Jurkat, Clone E6-1 (cell line): Measurements from ENCODE around the gene STAC2.

Experiments used
- DNase-seq: peaks from one replicate; pipeline ENCODE4 v3.0.0-alpha.2; 2011; ENCODE audit warnings: low read depth, low spot score
- H3K4me3 ChIP-seq: 2 replicates; pipeline ENCODE4 v1.5.1; 2011; ENCODE audit warnings: mild to moderate bottlenecking, low read length, control low read depth, moderate library complexity

Gene STAC2

GRCh38 chr17:39195568-39196160 is 30.1 kb downstream of the STAC2 start:
- no peak for DNase-seq
- no peak overlapping the region for H3K4me3 ChIP-seq

- no peak for DNase-seq
- no peak overlapping the region for H3K4me3 ChIP-seq
These were observed 30.7 kb downstream of the STAC2 start for GRCh38 chr17:39194985-39195524.

GRCh38 chr17:39194089-39194984 is 31.4 kb downstream of the STAC2 start:
- H3K4me3 ChIP-seq = no peak overlapping the region
- no peak for DNase-seq

GRCh38 chr17:39193346-39193745 is 32.4 kb downstream of the STAC2 start:
- H3K4me3 ChIP-seq = no peak overlapping the region
- no peak for DNase-seq

- DNase-seq = no peak
These were observed 32.8 kb downstream of the STAC2 start for GRCh38 chr17:39192901-39193300.

GRCh38 chr17:39191750-39192510 is 33.8 kb downstream of the STAC2 start:
- H3K4me3 ChIP-seq = no peak overlapping the region

More at GRCh38 chr17:39192901-39193300, 32.8 kb downstream of the STAC2 start:
- H3K4me3 ChIP-seq = no peak overlapping the region

GRCh38 chr17:39187152-39187830 is 38.5 kb downstream of the STAC2 start:
- no peak for DNase-seq
- no peak overlapping the region for H3K4me3 ChIP-seq

More at GRCh38 chr17:39191750-39192510, 33.8 kb downstream of the STAC2 start:
- DNase-seq = no peak

GRCh38 chr17:39186481-39187002 is 39.2 kb downstream of the STAC2 start:
- H3K4me3 ChIP-seq = no peak overlapping the region
- no peak for DNase-seq

GRCh38 chr17:39183720-39184119 is 42.0 kb downstream of the STAC2 start:
- H3K4me3 ChIP-seq = no peak overlapping the region
- no peak for DNase-seq

- DNase-seq = no peak
- H3K4me3 ChIP-seq = no peak overlapping the region
These were observed 42.7 kb downstream of the STAC2 start for GRCh38 chr17:39183045-39183444.

- no peak overlapping the region for H3K4me3 ChIP-seq
- no peak for DNase-seq
These were observed 44.4 kb downstream of the STAC2 start for GRCh38 chr17:39181303-39181702.

GRCh38 chr17:39178536-39178935 is 47.2 kb downstream of the STAC2 start:
- no peak overlapping the region for H3K4me3 ChIP-seq
- no peak for DNase-seq

GRCh38 chr17:39177256-39177655 is 48.5 kb downstream of the STAC2 start:
- H3K4me3 ChIP-seq = no peak overlapping the region
- peak; percentile 59 for DNase-seq

GRCh38 chr17:39175695-39176093 is 50.1 kb downstream of the STAC2 start:
- no peak for DNase-seq
- H3K4me3 ChIP-seq = no peak overlapping the region

- H3K4me3 ChIP-seq = no peak overlapping the region
- DNase-seq = peak; percentile 89
These were observed 50.6 kb downstream of the STAC2 start for GRCh38 chr17:39174920-39175694.

- peak overlapping the region; percentile 44 for H3K4me3 ChIP-seq
These were observed 52.0 kb downstream of the STAC2 start for GRCh38 chr17:39173526-39174274.

GRCh38 chr17:39173080-39173479 is 52.7 kb downstream of the STAC2 start:
- DNase-seq = peak; percentile 95
- peak overlapping the region; percentile 44 for H3K4me3 ChIP-seq

More at GRCh38 chr17:39173526-39174274, 52.0 kb downstream of the STAC2 start:
- DNase-seq = peak; percentile 82
